ENCODE data around the gene NIT1. TPM values are rescaled to one million over a fixed set of nuclear protein-coding genes. Genes with fewer than 3 reads are reported as not detected.

NIT1 gene
- total RNA-seq (2021) (25.9 and 26.8 TPM in 2 replicates), Bru-seq, nascent RNA (percentile 68 among the genes with signal in this experiment), BruChase-seq, experiment 1, labeled RNA remaining after a 2-hour chase (percentile 62 among the genes with signal in this experiment), BruChase-seq, experiment 2, labeled RNA remaining after a 6-hour chase (percentile 61 among the genes with signal in this experiment)
- long read RNA-seq, transcript NIT1-203 (7 exons, 1,362 nt), result major isoform, 18 of 29 reads
- long read RNA-seq, partial matches to known transcripts, result 2 of 29 reads
- long read RNA-seq, other reads (novel, unspliced or antisense), result 5 of 29 reads

DNA sequence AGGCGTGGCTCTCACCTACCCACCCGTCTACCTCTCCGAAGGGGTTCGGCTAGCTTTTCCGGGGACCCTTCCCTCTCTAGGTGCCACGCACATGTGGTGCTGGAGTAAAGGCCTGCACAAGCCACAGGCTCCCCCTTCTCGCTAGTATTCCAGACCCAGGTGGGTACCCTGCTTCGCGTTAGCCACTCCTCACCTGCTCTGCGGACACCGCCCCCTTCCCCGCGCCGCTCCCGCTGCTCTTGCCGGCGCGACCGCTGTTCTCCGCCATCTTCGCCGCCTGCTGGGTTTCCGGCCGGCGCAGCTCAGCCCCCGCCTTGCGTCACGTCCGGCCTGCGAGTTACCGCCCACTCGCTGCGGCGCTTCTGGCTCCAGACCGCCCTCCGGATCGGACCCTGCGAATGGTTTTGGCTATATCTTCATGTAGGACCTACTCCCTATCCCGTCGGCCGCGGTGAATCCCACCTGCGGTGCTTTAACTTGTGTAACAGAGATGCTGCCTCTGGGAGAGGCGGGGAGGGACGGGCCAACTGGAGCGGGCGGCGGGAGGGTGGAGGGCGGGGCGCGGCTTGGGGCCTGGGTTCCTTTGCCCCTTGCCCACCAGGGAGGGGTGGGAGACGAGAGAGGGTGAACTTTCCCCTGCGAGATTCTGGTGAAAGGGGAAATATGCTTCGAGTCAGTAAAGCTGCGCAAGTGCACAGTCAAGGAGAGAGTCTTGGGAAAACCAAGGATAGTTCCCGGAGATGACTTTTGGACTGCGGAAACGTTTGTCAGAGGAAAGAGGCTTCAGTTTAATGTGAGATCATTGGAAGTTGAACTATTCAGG, at the start of gene NIT1, which contains the start of gene PFDN2:
TSS of gene NIT1 (plus strand) at position 347 of the 823 bp plus-strand sequence. CDS start at position 419, 72 bp downstream.
TSS of gene PFDN2 (minus strand) at position 279 of the 823 bp plus-strand sequence. CDS start at position 268, 11 bp downstream.
- Histone ChIP-seq H3K9me3 (ENCODE audit: insufficient read depth, low read depth) (no peaks in the 10 kb centered on the region), H3K27me3 (ENCODE audit: insufficient read depth, low read depth) (no peaks in the 10 kb centered on the region), H3F3A (ENCODE audit: insufficient read depth, low read depth) (peaks cover 58% of the 10 kb centered on the region), H3K27ac (peak within 1 kb of the TSS; percentile 81), H3K36me3 (ENCODE audit: low read depth) (peaks cover 9% of the 10 kb centered on the region; the same call in 1 of the 2 replicates), H3K79me2 (ENCODE audit: low read depth) (peaks cover 57% of the 10 kb centered on the region), H3K4me1 (replicated peaks; ENCODE audit: insufficient read depth) (peaks cover 50% of the 10 kb centered on the region), H3K4me2 (peak within 1 kb of the TSS; percentile 94), H4K20me1 (ENCODE audit: insufficient read depth) (no peaks in the 10 kb centered on the region; the same call in 1 of the 2 replicates), H2AFZ (peak within 1 kb of the TSS; percentile 77), H3K4me3 (peak within 1 kb of the TSS; percentile 82), H3K9me2 (ENCODE audit: insufficient read depth) (no peaks in the 10 kb centered on the region)
- POLR2A ChIA-PET (ENCODE audit: unreplicated experiment), result interaction anchor here (0.6 kb wide), 2 partner anchors 84 to 87 kb away, joined by 3 to 4 read pairs; no protein-coding TSS in a partner anchor
- DNase-seq, result peak; percentile 70 to 80
- CTCF ChIA-PET, result interaction anchor here (0.6 to 0.7 kb wide), 3 partner anchors 17 to 226 kb away, joined by 3 read pairs; no protein-coding TSS in a partner anchor
- TF ChIP-seq EZH2 (IDR thresholded peaks at IDR 0.05; ENCODE audit: low read depth) (no peak), CTCF (conservative IDR thresholded peaks at IDR 0.05) (no peak)
- intact Hi-C loops (cut with micrococcal nuclease; ENCODE audit: unreplicated experiment), result loop anchor here (2.0 kb wide), 1 partner anchor 49 kb away; the partner anchor contains the start of gene PPOX
- no TSS peak for BruUV-seq (replicated peaks)

GRCh38 chr1:161068306-161069234, 49.3 kb upstream of the NIT1 start:
- no peak for DNase-seq
- no TSS peak for BruUV-seq (replicated peaks)
- Histone ChIP-seq H3K27ac (no peak overlapping the region), H3K4me2 (no peak overlapping the region), H3K36me3 (ENCODE audit: low read depth) (no peaks in the 10 kb centered on the region), H3K27me3 (ENCODE audit: insufficient read depth, low read depth) (no peaks in the 10 kb centered on the region), H3K4me3 (no peak overlapping the region), H3K4me1 (replicated peaks; ENCODE audit: insufficient read depth) (no peaks in the 10 kb centered on the region), H3K9me3 (ENCODE audit: insufficient read depth, low read depth) (no peaks in the 10 kb centered on the region), H3K79me2 (ENCODE audit: low read depth) (no peaks in the 10 kb centered on the region), H3K9me2 (ENCODE audit: insufficient read depth) (no peaks in the 10 kb centered on the region), H3F3A (ENCODE audit: insufficient read depth, low read depth) (no peaks in the 10 kb centered on the region; the same call in none of the 2 replicates), H4K20me1 (ENCODE audit: insufficient read depth) (no peaks in the 10 kb centered on the region), H2AFZ (no peak overlapping the region)
- POLR2A ChIA-PET (ENCODE audit: unreplicated experiment), result no interaction called here
- intact Hi-C loops (cut with micrococcal nuclease; ENCODE audit: unreplicated experiment), result no loop called here
- TF ChIP-seq CTCF (conservative IDR thresholded peaks at IDR 0.05) (no peak), EZH2 (IDR thresholded peaks at IDR 0.05; ENCODE audit: low read depth) (no peak)
- CTCF ChIA-PET, result interaction anchor here (0.6 to 0.9 kb wide), 3 partner anchors 27 to 71 kb away, joined by 3 read pairs; no protein-coding TSS in a partner anchor

All from PC-9 (cell line).